ENCODE data around the gene ASTN1.
A peak's percentile ranks its signal among the peaks of the same experiment; 100 is the strongest.

The ASTN1 gene

GRCh38 chr1:177131723-177132122, 32.8 kb downstream of the ASTN1 start:
- no peak for DNase-seq (ENCODE audit: extremely low spot score)
- ChIA-PET POLR2A (no interaction called here), CTCF (no interaction called here)
- TF ChIP-seq HDGF (IDR thresholded peaks at IDR 0.05; ENCODE audit: borderline replicate concordance): no peak
- no peak for TF ChIP-seq L3MBTL2 (conservative IDR thresholded peaks at IDR 0.05)
- no peak for TF ChIP-seq TARDBP (IDR thresholded peaks at IDR 0.05)
- TF ChIP-seq SUZ12 (IDR thresholded peaks at IDR 0.05): no peak
- no peak for TF ChIP-seq CTBP1 (IDR thresholded peaks at IDR 0.05; ENCODE audit: borderline replicate concordance)
- TF ChIP-seq ZNF384 (IDR thresholded peaks at IDR 0.05): no peak
- TF ChIP-seq FOXA1 (IDR thresholded peaks at IDR 0.05): no peak
- TF ChIP-seq BHLHE40 (IDR thresholded peaks at IDR 0.05; ENCODE audit: borderline replicate concordance): no peak
- no peak for TF ChIP-seq FOXK2 (IDR thresholded peaks at IDR 0.05)

- no peak for TF ChIP-seq LEF1 (IDR thresholded peaks at IDR 0.05; ENCODE audit: borderline replicate concordance)
- TF ChIP-seq TARDBP (IDR thresholded peaks at IDR 0.05): no peak
- no peak for TF ChIP-seq FOXK2 (IDR thresholded peaks at IDR 0.05)
- no peak for TF ChIP-seq FOXA1 (IDR thresholded peaks at IDR 0.05)
- no peak for TF ChIP-seq HDGF (IDR thresholded peaks at IDR 0.05; ENCODE audit: borderline replicate concordance)
- no peak for TF ChIP-seq ZNF384 (IDR thresholded peaks at IDR 0.05)
- no peak for TF ChIP-seq NFRKB (IDR thresholded peaks at IDR 0.05)
- TF ChIP-seq FOXM1 (IDR thresholded peaks at IDR 0.05; ENCODE audit: borderline replicate concordance): no peak
- TF ChIP-seq BHLHE40 (IDR thresholded peaks at IDR 0.05; ENCODE audit: borderline replicate concordance): no peak
- no peak for TF ChIP-seq SP1 (IDR thresholded peaks at IDR 0.05)
- TF ChIP-seq CTBP1 (IDR thresholded peaks at IDR 0.05; ENCODE audit: borderline replicate concordance): no peak
- TF ChIP-seq PKNOX1 (IDR thresholded peaks at IDR 0.05): no peak
- ChIA-PET POLR2A (no interaction called here), CTCF (no interaction called here)
- no peak for DNase-seq (ENCODE audit: extremely low spot score)
Observed at GRCh38 chr1:177130451-177130945, 34.0 kb downstream of the ASTN1 start.

- ChIA-PET POLR2A (no interaction called here), CTCF (no interaction called here)
- no peak for DNase-seq (ENCODE audit: extremely low spot score)
- TF ChIP-seq SP1 (IDR thresholded peaks at IDR 0.05) (no peak), ELF4 (IDR thresholded peaks at IDR 0.05) (no peak), BHLHE40 (IDR thresholded peaks at IDR 0.05; ENCODE audit: borderline replicate concordance) (no peak), LEF1 (IDR thresholded peaks at IDR 0.05; ENCODE audit: borderline replicate concordance) (no peak), L3MBTL2 (conservative IDR thresholded peaks at IDR 0.05) (no peak), CTBP1 (IDR thresholded peaks at IDR 0.05; ENCODE audit: borderline replicate concordance) (no peak), SUZ12 (IDR thresholded peaks at IDR 0.05) (no peak), FOXM1 (IDR thresholded peaks at IDR 0.05; ENCODE audit: borderline replicate concordance) (no peak), FOXA1 (IDR thresholded peaks at IDR 0.05) (no peak), ZNF384 (IDR thresholded peaks at IDR 0.05) (no peak), NFRKB (IDR thresholded peaks at IDR 0.05) (no peak), FOXK2 (IDR thresholded peaks at IDR 0.05) (no peak), TARDBP (IDR thresholded peaks at IDR 0.05) (no peak), PKNOX1 (IDR thresholded peaks at IDR 0.05) (no peak), HDGF (IDR thresholded peaks at IDR 0.05; ENCODE audit: borderline replicate concordance) (no peak), ARNT (IDR thresholded peaks at IDR 0.05) (no peak)
Observed at GRCh38 chr1:177128665-177129281, 35.7 kb downstream of the ASTN1 start.

GRCh38 chr1:177126267-177126666, 38.2 kb downstream of the ASTN1 start:
- no peak for DNase-seq (ENCODE audit: extremely low spot score)
- no peak for TF ChIP-seq BHLHE40 (IDR thresholded peaks at IDR 0.05; ENCODE audit: borderline replicate concordance)
- no peak for TF ChIP-seq FOXA1 (IDR thresholded peaks at IDR 0.05)
- no peak for TF ChIP-seq HDGF (IDR thresholded peaks at IDR 0.05; ENCODE audit: borderline replicate concordance)
- no peak for TF ChIP-seq FOXK2 (IDR thresholded peaks at IDR 0.05)
- TF ChIP-seq L3MBTL2 (conservative IDR thresholded peaks at IDR 0.05): no peak
- no peak for TF ChIP-seq CTBP1 (IDR thresholded peaks at IDR 0.05; ENCODE audit: borderline replicate concordance)
- no peak for TF ChIP-seq FOXM1 (IDR thresholded peaks at IDR 0.05; ENCODE audit: borderline replicate concordance)
- ChIA-PET POLR2A (no interaction called here), CTCF (no interaction called here)

- CTCF ChIA-PET: no interaction called here
- TF ChIP-seq PKNOX1 (IDR thresholded peaks at IDR 0.05) (peak; percentile 81), CTBP1 (IDR thresholded peaks at IDR 0.05; ENCODE audit: borderline replicate concordance) (0 out of 2 replicates have a peak, but pooled peaks have one; percentile 8), ELF4 (IDR thresholded peaks at IDR 0.05) (no peak)
Observed at GRCh38 chr1:177124577-177125278, 39.8 kb downstream of the ASTN1 start.

GRCh38 chr1:177122461-177123251, 41.9 kb downstream of the ASTN1 start:
- TF ChIP-seq CTBP1 (IDR thresholded peaks at IDR 0.05; ENCODE audit: borderline replicate concordance) (no peak), BHLHE40 (IDR thresholded peaks at IDR 0.05; ENCODE audit: borderline replicate concordance) (no peak), FOXK2 (IDR thresholded peaks at IDR 0.05) (no peak), LEF1 (IDR thresholded peaks at IDR 0.05; ENCODE audit: borderline replicate concordance) (no peak), TARDBP (IDR thresholded peaks at IDR 0.05) (no peak), PKNOX1 (IDR thresholded peaks at IDR 0.05) (no peak), HDGF (IDR thresholded peaks at IDR 0.05; ENCODE audit: borderline replicate concordance) (no peak), SP1 (IDR thresholded peaks at IDR 0.05) (no peak), L3MBTL2 (conservative IDR thresholded peaks at IDR 0.05) (no peak)
- ChIA-PET CTCF (no interaction called here), POLR2A (no interaction called here)
- no peak for DNase-seq (ENCODE audit: extremely low spot score)

More at GRCh38 chr1:177124577-177125278, 39.8 kb downstream of the ASTN1 start:
- DNase-seq (ENCODE audit: extremely low spot score): no peak
- POLR2A ChIA-PET: no interaction called here

Measured in HEK293T (cell line).